Stimulated activated CD8-positive, alpha-beta memory T cell treated with anti-CD3 and anti-CD28 coated beads, Interleukin-4, amount 100 ng/mL, for 4 hours (primary cell): ENCODE measurements around the gene TRMT112.

Source experiments
- DNase-seq, 2 donors: peaks; one replicate each; pipeline ENCODE4 v3.0.0-alpha.2; 2020; ENCODE audit warnings: low read depth in 2 of 2, low spot score in 1 of 2

The TRMT112 gene

DNA sequence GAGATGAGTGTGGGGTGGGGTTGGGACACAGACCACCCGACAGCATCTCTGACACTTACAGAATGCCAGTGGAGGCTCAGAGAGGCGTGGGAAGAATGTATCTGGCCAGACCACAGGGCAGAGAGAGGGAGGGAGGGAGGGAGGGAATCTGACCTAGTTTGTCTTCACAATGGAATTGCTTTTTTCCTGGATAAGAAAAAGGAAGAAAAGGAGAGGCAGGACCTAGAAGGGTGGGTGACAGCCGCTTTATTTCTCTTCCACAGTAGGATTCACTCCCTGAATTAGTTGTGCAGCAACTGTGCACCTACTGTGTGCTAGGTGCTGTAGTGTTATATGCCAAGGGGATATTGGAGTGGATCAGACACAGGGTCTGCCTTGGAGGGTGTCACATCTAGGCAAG lies 22.6 kb downstream of the TRMT112 start:
- no peak for DNase-seq

DNA sequence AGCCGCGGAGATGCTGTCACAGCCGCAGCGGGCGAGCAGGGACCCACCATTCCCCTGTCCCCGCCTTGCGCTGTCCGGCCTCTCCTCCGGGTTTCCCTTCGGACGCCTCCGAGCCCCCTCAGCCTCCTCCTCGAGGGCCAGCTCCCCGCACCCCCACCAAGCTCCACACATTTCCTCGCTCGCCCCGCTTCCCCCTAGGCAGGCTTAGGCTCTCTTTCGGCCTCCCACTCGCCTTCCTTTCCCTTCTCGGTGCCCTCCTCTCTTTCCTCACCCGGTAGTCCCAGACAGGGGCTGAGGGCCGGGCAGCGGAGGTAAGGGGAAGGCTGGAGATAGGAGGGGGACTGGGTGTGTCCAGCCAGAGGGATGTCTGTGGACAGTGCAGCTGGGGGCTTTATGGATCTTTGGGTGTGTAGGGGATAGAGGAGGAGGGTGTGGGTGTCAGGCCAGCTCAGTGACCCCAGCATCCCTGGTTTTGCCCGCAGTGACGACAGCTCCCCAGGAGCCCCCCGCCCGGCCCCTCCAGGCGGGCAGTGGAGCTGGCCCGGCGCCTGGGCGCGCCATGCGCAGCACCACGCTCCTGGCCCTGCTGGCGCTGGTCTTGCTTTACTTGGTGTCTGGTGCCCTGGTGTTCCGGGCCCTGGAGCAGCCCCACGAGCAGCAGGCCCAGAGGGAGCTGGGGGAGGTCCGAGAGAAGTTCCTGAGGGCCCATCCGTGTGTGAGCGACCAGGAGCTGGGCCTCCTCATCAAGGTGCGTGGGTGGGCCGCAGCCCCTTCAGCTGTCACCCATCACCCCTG lies 24.7 kb downstream of the TRMT112 start:
- no peak for DNase-seq

DNA sequence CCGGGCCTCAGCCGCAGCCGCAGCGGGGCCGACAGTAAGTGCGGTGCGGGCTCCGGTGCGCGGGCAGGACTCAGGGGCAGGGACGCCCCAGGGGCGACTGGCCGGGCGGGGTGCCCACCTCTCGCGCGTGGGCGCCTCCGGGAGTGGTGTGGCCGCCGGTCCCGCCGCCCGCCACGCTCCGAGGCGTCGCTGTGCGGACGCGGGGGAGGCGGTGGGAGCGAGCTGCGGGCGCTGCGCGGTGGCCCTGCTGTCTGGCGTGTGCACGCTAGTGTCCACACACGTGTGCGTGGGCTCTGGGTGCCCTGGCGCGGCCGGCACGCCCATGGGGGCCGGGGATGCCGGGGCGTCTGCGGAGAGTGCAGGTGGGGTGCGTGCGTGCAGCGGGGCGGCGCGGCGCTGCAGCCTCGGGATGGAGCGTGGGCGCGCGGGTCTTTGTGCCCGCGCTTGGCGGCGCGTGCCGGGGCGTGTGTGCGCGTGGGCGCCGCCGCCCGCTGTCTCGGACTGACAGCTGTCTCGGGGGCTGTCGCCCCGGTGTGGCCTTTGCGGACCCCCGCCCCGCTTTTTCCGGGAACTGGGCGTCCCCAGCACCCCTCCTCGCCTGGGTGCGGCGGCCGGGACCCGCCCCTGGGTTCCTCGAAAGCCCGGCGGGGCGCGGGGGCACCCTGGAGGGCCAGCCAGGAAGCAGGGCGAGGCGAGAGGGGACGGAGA lies 25.5 kb downstream of the TRMT112 start:
- no peak for DNase-seq

DNA sequence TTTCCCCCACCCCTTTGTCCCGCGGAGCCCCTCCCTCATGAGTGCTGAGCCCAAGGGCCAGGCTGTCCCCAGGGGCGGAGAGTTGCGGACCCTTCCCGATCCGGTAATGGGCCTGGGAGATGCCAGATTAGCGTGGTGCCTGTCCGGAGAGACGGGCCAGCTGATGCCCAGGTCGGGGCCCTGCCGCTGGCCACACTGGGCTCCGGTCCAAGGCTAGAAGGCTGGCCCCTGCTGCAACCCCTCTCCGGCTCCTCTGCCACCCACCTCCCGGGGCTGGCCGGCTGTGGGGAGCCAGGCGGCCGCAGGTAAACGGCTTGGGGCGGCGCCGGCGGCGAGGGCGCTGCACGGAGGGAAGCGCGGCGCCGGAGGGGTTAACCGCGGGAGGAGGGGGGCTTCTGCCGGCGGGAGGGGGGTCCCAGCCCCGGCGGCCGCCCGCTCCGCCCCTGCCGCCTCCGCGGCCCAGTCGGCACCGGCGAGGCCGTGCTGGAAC lies 26.1 kb downstream of the TRMT112 start, which contains the start of gene KCNK4:
Gene KCNK4, plus strand, starts transcription at position 41 of the 490 bp plus-strand sequence. CDS start 1,717 bp downstream, outside the sequence.
- DNase-seq = no peak

DNA sequence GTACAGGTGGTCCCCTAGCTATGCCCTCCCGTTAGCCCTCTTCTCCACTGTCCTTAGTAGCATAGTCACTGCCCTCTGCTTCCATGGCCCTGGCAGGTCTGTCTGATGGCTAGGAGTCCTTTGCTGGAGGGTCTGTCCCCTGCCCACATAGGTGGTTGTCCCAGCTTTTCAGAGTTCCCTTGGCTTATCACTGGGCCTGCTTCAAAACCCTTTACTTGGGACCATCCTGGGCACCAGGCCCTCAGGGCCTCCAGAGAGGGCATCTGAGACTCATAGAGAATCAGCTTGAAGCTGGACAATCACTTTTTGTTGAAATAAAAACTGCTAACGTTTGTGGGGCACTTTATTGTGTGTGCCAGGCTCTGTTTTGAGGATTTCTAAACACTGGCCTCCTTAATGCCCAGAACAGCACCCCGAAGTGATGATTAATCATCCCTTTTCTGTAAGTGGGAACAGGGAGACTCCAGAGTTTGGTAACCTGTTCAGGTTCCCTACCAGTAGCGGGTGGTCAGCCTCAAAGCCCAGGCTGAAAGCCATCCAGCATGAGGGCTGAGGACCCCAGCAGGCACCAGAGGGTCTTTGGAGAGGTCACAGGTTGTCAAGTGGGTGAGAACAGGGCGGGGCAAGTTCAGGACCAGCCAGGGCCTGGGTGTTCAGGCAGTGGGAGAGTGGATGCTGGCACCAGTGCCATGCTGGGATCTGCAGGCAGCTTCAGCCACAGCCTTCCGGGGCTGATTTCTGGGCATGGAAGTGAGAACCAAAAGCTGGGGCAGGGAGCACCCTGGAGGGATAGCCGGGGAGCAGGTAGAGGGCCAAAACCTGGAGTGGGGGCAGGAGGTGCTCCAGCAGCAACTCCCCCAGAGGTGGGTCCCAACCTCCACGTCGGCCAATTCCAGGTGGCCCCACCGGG lies 26.8 kb downstream of the TRMT112 start:
- no peak for DNase-seq

DNA sequence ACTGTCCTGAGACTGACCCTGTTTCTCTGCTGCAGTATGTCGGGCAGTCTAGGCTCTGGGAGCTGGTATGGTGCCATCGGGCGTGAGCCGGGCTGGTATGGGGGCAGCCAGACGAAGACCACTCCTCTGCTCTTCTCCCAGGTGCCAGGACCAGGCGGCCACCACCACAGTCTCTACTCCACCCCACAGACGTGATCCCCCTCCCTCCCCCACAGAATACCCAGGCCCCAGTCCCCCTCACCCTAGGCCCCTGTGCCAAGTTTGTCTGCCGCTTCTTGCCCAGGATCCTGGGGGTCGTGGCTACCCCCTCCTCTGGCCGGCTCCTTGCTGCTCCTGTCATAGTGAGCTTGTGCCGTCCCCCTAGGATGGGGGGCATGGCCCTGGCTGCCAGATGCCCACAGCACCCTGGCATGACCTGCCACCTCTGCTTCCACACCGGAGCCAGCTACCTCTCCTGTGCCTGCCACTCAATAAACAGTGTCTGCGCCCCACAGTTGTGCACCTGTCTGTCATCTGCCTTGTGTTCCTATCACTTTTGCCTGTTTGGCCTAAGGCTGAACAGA lies 28.3 kb downstream of the TRMT112 start:
- DNase-seq = no peak

DNA sequence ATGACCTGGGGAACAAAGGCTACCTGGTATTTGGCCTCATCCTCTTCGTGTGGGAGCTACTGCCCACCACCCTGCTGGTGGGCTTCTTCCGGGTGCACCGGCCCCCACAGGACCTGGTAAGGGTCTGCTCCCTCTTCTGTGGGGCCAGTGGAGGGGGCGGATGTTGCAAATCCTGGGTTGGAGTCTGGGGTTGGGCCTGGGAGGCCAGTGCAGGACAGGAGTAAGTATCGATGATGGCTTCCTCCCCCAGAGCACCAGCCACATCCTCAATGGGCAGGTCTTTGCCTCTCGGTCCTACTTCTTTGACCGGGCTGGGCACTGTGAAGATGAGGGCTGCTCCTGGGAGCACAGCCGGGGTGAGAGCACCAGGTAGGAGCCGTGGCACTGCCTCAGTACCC lies 29.0 kb downstream of the TRMT112 start:
- DNase-seq = no peak

DNA sequence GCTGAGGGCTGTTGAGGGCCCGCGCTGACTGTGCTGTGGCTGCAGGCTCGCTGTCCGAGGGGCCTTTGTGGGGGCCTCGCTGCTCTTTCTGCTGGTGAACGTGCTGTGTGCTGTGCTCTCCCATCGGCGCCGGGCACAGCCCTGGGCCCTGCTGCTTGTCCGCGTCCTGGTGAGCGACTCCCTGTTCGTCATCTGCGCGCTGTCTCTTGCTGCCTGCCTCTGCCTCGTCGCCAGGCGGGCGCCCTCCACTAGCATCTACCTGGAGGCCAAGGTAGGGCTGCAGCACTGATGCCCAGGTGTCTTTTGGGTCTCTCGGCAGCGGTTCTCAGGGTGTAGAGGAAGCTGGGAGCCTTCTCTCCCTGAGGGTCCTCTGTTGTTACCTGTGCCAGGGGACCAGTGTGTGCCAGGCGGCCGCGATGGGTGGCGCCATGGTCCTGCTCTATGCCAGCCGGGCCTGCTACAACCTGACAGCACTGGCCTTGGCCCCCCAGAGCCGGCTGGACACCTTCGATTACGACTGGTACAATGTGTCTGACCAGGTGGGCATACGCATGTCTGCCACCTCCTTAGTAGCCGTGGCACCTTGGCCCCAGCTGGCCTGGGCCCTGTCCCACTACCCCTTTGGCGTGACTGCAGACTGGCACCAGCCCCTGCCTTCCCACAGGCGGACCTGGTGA lies 29.5 kb downstream of the TRMT112 start:
- no peak for DNase-seq

DNA sequence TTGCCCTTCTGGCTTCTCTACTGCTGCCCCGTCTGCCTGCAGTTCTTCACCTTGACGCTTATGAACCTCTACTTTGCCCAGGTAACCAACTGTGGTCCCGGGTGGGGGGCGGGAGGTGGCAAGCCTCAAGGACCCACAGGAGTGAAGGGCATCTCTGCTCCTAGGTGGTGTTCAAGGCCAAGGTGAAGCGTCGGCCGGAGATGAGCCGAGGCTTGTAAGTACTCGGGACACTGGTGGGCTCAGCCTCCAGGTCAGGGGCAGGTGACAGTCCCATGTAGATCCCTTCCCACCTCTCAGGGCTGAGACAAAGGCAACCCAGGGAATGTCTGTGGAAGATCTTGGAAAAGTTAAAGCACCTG lies 30.6 kb downstream of the TRMT112 start:
- DNase-seq = no peak

DNA sequence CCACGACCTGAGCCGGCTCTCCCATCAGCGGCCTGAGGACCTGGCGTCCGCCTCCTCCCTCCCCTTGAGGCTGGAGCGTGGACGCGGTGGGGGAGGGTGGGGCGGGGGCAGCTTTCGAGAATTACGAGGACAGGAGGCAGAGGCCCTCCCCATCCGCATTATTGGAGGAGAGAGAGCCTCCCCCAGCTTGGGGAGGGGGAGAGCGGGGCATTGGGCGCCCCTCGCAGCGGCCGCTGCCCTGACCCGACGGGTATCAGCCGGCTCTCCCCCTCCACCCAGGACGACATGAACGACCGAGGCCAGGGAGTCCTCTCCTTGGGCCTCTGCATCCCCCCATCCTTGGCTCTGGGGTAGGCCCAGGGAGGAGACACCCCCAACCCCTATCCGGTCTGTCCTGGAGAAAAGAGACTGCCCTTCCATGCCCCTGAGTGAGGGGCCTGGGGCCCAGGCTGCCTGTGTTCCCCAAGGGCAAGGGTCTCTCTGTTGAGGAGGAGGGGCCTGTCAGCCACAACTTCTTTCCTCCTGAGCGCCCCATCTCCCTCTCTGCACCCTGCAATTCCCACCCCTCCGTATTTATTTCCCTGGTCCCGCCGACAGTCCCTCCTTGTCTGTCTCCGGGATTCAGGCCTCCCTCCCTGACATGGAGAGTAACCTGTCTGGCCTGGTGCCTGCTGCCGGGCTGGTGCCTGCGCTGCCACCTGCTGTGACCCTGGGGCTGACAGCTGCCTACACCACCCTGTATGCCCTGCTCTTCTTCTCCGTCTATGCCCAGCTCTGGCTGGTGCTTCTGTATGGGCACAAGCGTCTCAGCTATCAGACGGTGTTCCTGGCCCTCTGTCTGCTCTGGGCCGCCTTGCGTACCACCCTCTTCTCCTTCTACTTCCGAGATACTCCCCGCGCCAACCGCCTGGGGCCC lies 31.2 kb downstream of the TRMT112 start:
- no peak for DNase-seq

DNA sequence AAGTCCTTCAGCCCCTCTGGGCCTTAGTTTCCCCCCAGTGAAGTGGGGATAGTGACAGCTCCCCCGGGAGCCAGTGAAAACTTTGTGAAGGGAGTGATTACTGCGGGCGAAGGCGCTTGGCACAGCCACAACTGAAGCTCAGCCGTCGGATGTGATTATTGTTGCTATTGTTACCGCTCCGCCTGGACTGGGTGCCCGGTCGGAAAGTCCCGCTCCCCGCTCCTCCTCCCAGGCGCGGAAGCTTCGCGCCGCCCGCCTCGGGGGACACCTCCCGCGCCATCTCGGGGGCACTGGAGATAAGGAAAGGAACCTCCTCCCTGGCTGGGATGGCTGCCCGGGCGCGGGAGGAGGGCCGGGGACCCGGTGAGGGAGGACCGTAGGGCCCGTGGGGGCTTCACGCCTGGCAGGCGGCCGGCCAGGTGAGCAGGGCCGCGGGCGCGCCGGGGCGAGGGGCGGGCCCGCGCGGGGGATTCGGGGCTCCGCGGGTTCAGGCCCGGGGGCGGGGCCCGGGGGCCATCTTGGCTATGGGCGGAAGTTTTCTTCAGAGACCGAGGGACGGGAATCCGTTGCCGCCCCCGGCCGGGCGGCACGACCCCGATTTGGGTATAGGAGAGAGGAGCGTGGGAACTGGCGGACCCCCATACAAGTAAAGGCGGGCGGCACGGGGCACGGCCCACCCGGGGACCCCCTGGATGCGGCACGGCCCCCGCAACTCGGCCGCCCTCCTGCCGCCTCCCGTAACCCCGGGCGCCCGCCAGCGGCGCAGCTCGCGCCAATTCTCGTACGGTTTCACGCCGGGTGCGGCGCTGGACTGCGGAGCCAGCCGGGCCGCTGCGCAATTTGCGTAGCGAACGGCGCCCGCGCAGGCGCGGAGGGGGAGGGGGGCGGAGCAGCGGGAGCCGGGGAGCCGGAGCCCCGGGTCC lies 32.1 kb downstream of the TRMT112 start, which contains the start of gene GPR137:
Gene GPR137, plus strand, starts transcription at position 887 of the 923 bp plus-strand sequence. CDS start 677 bp downstream, outside the sequence.
- DNase-seq = peak; percentile 79 to 84

DNA sequence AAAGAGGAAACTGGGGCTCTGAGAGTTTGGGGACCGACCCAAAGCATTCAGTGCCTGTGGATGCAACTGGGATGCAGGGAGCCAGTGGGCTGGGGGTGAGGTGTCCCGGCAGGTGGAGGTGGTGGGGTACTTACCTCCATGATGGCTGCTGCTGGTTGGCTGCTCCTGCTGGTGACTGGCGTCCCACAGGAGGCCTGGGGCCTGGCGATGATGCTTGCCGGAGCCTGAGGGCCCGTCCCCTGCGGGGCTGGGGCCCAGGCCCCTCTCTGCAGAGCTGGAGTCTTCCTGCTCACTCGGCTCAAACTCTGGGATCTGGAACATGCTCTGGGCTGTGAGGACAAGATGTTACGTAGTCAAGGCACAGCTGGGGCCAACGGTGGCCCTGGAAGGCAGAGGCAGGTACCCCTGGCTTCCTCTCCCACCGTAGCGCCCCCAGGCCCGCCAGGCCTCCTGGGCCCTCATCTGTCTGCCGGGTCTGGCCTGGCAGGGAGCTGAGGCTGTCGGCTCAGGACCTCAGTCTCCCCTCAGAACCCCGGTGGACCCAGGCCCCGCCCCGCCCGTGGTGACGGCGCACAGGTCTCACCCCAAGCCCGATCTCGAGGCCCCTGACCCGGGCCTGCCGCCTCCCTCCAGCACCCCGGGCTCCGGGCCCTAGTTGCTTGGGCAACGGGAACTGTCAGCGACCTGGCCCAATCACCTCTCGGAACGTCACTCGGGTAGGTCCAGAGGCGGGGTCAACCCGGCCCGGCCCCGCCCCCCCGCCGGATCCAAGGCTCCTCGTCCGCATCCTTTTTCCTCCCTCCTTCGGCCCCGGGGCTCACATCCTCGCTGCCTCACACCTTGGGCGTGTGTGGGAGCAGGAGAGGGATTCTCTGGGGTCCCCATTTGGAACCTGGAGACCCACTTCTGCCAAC lies 33.1 kb downstream of the TRMT112 start, which contains the start of gene BAD:
Gene BAD, minus strand, starts transcription at position 618 of the 914 bp plus-strand sequence. Its CDS starts 297 bp downstream, at position 321.
- peak; percentile 79 to 84 for DNase-seq

DNA sequence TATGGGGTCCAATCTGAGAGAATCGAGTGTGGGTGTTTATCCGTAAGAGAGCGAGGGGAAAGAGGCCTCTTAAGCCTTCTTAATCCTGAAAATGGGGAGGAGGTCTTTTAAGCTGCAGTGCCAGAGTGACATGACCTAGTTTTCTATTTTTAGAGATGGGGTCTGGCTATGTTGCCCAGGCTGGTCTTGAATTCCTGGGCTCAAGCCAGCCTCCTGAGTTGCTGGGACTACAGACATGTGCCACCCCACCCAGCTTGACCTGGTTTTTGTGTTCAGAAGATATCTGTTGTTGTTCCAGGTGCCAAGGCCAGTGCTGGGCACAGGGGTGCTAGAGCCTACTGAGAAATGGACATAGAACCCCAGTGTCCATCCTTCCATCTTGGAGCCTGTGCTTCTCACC lies 34.3 kb downstream of the TRMT112 start:
- DNase-seq = no peak

DNA sequence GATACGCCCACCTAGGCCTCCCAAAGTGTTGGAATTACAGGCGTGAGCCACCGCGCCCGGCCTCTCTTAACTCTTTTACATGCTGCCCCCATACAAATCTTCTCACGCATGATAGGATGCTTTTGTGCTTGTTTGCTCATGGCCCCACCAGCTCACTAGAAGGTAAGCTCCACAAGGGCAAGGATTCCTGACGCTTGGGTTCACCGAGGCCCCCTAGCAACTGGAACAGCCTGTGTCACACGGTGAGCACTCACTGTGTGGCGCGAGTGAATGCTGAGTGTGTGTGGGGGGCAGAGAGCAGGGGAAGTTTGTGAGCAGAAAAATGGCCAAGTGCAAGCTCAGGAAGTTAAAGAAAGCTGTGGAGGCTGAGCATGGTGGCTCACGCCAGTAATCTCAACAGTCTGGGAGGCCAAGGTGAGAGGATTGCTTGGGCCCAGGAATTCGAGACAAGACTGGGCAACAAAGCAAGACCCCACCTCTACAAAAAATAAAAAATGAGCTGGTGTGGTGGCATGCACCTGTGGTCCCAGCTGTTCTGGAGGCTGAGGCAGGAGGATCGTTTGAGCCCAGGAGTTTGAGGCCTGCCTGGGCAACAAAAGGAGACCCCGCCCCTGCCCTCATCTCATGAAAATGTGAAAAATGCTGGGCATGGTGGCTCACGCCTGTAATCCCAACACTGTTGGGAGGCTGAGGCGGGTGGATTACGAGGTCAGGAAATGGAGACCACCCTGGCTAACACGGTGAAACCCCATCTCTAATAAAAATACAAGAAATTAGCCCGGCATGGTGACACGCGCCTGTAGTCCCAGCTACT lies 35.2 kb downstream of the TRMT112 start:
- no peak for DNase-seq

DNA sequence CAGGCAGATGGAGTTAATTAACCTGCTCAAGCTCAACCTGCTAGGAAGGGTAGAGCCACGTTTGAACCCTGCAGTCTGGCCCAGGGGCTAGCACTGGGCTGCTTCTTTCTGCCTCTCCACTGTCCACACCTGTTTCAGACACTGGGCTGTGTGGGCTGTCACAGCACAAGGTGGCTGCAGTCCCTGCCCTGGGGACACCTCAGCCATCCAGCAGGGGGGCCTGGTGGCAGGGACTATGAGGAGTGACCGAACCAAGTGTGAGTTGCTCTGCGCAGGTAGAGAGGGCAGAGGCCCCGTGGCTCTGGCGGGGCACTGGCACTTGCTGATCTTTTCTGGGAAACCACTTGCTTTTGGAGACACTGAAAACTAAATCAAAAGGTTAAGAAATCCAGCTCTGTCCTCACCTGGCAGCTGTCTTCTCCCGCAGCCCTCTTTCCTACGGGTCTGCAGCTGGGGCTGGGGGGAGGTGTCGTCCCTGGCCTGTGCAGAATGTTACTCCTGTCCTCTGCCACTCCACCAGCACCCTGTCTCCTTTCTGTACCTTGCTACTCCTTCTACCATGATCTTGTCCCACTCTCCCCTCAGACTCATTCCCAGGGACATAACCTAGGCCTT lies 38.7 kb downstream of the TRMT112 start:
- DNase-seq = no peak
